ENCODE data around the gene PIF1.

Gene PIF1

DNA sequence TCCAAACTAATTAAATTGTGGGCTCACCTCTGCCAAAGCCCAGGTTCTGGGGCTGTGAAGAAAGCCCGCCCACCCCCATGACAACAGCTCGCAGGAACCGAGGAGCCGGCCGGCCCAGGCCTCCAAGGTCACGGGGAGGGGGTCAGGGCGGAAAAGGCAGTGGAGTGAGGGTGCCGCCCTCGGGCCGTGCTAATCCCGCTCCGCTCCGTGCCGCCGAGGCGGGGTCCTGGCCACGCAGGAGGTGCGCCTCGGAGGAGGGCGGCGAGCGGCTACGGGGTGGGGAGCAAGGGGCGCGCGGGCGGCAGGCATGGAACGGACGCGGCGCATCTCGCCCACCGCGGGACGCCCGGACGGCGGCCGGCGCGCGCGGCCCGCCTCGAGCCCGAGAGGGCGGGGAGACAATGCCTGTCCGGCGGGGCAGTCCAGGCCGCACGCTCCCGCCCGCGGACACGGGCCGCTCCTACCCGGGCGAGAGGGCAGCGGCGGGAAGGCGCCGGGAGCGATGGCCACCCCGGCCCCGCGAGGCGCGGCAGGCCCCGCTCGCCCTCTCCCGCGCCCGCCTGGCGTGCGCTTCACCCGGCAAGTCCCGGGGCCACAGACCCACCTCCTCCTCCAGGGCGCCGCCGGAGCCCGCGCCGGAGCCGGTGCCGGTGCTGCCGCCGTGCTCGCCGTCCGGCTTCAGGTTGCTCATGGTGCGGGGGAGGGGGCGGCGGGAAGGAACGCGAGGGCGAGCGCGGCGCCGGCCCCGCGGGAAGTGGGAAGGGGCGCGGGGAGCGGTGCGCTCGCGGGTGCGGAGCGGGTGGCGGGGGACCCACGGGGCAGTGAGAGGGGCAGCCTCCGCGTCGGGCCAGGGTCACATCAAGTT lies 50.6 kb downstream of the PIF1 start:
- no peak for DNase-seq

DNA sequence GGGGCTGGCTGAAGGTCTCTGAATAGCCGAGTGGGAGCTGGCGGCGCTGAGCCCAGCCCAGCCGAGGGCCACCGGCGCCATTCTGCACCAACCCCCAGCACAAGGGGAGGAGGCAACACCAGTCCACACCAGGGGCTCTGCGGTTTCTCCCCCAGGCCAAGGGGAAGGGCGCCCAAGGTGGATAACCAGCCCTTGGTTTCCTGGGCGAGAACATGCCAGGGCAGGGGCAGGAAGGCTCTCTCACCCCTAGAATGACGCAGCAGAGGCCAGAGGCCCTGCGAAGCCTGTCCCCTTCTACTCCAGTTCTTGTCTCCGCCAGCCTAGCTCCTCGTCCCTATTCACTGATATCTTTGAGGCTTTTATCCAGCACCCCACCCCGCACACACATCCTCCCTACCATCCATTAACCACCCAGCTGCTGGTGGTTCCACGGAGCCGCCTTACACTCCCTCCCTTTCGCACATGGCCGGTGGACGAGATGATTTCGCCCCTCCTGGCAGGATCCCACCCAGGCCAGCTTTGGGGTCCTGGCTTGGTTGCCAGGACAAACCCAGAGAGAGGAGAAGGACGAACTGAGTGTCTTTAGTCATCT lies 51.3 kb downstream of the PIF1 start:
- no peak for DNase-seq

DNA sequence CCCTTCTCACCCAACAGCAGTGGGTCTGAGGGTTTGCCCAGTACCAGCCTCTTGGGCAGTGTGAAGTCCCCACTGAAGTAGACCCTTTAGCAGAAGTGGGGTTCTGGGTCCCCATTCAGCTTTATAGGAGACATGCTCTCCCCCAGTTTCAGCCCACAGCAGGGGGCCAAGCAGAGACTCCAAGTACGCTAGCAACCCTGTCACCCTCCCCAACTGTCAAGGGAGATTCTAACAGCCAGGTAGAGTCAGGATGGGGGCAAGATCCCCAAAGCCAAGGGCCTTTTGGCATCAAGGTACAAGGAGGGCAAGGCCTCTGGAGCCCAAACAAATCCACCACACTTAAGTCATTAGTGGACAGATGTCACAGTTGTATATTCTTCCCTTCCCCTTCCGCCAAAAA lies 51.8 kb downstream of the PIF1 start:
- no peak for DNase-seq

DNA sequence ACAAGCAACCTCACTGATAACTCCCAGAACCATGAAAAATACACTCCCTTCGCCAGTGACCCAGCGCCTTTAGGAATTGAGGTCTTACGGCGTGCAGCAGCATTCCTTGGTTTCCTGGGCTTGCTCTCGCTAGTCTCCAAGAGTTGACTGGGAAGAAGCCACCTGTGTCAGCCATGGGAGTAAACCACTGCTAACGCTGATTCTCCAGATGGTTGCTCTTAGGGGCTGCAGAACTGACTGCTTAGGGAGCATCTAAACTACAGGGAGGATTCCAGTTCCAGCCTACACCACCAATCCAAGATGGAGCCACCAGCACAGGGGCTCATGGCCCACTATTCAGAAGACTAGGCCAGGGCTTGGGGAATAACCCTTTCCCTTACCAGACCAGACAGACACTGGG lies 52.5 kb downstream of the PIF1 start:
- no peak for DNase-seq

DNA sequence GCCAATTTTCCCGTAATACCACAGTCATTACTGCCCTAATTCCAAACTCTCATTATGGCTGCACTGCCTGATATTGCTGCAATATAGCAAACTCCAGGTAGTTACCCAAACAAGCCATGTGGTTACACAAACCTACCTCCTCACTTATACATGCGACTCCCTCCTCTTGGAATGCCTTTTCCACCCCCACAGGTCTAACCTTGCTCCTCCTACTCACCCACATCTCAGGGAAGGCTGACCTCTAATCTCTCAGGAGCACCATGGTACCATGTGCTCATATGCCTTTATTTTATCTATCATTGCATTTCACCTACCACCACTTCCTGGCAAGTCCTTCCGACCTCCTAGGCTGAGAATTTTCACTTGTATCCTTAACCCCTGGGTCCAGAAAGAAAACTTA lies 53.0 kb downstream of the PIF1 start:
- DNase-seq, result no peak

DNA sequence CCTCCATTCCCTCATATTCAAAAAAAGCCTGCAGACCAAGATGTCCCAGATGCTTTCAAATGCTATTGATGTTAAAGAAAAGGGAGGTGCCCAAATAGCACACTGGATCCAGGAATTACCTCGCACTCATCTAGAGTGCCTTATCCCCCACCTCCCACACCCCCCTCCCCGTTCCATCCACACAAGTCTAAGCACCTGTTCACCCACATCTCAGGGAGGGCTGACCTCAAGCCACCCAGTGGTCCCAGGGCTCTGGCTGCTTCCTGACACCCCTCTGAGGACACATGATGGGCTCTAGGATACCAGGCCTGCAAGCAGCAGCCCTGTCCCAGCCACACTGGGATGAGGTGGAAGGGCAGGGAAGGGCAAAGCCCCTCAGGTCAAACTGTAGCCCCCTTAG lies 54.8 kb downstream of the PIF1 start:
- no peak for DNase-seq

DNA sequence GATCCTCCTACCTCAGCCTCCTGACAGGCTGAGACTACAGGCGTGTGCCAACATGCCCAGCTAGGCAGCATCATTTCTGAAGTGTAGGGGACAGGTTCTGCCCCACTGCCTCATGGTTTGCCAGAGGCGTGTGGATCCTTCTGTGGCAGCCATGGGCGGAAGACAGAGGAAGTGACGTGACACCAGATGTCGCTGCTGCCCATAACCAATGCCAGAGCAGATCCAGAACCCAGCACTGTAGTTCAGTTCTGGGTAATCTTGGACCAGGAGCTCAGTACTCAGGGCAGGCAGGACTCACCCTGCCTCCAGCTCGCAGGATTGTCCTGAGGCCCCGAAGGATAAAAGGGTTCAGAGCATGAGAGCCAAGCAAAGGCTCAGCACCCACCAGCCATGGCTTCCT lies 58.2 kb downstream of the PIF1 start:
- no peak for DNase-seq

DNA sequence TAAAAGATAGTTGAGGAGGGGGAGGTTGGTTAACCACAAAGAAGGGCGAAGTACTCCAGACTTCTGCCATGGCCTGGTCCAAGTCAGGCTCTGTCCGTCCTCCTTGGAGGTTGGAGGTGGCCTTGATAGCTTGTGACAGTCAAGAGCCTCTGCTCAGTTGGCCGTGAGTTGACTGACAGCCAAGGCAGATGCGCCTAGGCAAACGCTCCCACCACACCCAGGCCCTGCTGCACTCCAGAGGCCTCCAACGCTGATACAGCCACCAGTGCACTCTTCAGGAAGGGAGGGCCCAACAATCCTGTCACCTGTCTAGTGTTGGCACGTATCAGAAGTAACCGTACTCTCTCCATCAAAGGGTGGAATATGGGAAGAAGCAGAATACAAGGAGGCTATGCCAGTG lies 59.4 kb downstream of the PIF1 start:
- DNase-seq, result no peak

Measured in NCI-H446 (cell line).